Caco-2 (cell line): Measurements from ENCODE around the gene KRT25. TPM values are rescaled to one million over a fixed set of nuclear protein-coding genes. Genes with fewer than 3 reads are reported as not detected.

ENCODE experiments used
- BruUV-seq: library from RNA; stranded (reverse); fragments of 400-500 nt; replicated peaks from 2 replicates; lab custom pipeline; 2021; lab: Mats Ljungman, UMichigan
- CTCF ChIA-PET: fragments of 300-600 bp; sonication (Branson Sonifier 250); formaldehyde crosslinking; loops from one replicate; lab custom pipeline; 2022; ENCODE audit warnings: antibody characterized with exemption; lab: Charles Lee
- POLR2A ChIA-PET: fragments of 300-600 bp; sonication (Branson Sonifier 250); formaldehyde crosslinking; loops from one replicate; lab custom pipeline; 2022; ENCODE audit warnings: antibody characterized with exemption; lab: Charles Lee
- DNase-seq, 2 experiments: peaks; one replicate each; pipeline versions ENCODE4 v3.0.0 to v3.0.0-alpha.2; 2020 to 2022
- H3K27me3 ChIP-seq: replicated peaks from 2 replicates; pipeline ENCODE4 v1.6.0; 2011; ENCODE audit warnings: low read length; ENCODE audit not compliant: control insufficient read depth, insufficient read depth
- H3K36me3 ChIP-seq: 2 replicates; pipeline ENCODE4 v1.5.1; 2011; ENCODE audit warnings: low read length; ENCODE audit not compliant: control insufficient read depth, insufficient read depth
- H3K4me1 ChIP-seq: fragments of 250-450 bp; sonication (Bioruptor Pico); 2 replicates; pipeline ENCODE4 v1.5.1; 2020; ENCODE audit warnings: mild to moderate bottlenecking
- H3K4me3 ChIP-seq: 2 replicates; pipeline ENCODE4 v1.5.1; 2011; ENCODE audit warnings: low read depth, mild to moderate bottlenecking, control low read depth, low read length
- H3K9me3 ChIP-seq: fragments of 250-450 bp; sonication (Bioruptor Pico); 2 replicates; pipeline ENCODE4 v1.5.1; 2020; ENCODE audit warnings: mild to moderate bottlenecking, moderate library complexity
- H3K27ac Mint-ChIP-seq: one replicate; pipeline ENCODE4 v1.8.0; 2022; ENCODE audit warnings: mixed read lengths; ENCODE audit not compliant: unreplicated experiment
- H3K27me3 Mint-ChIP-seq: one replicate; pipeline ENCODE4 v1.8.0; 2022; ENCODE audit warnings: mixed read lengths; ENCODE audit not compliant: insufficient read depth, unreplicated experiment
- H3K36me3 Mint-ChIP-seq: one replicate; pipeline ENCODE4 v1.8.0; 2022; ENCODE audit warnings: mild to moderate bottlenecking, mixed read lengths; ENCODE audit not compliant: insufficient read depth, unreplicated experiment
- H3K4me1 Mint-ChIP-seq: one replicate; pipeline ENCODE4 v1.8.0; 2022; ENCODE audit warnings: low read depth, mixed read lengths; ENCODE audit not compliant: unreplicated experiment
- H3K4me3 Mint-ChIP-seq: one replicate; pipeline ENCODE4 v1.8.0; 2022; ENCODE audit warnings: mild to moderate bottlenecking, moderate library complexity, mixed read lengths; ENCODE audit not compliant: unreplicated experiment
- H3K9me3 Mint-ChIP-seq: one replicate; pipeline ENCODE4 v1.8.0; 2022; ENCODE audit warnings: mixed read lengths; ENCODE audit not compliant: unreplicated experiment
- intact Hi-C: fragments of 100-400 bp; cut with micrococcal nuclease; formaldehyde crosslinking; loops from one replicate; pipeline ENCODE4 v1.10.0; 2022; ENCODE audit not compliant: unreplicated experiment
- total RNA-seq: library from RNA; stranded (reverse); gene quantifications from 2 replicates; pipeline ENCODE4 v1.2.3, GENCODE V29; 2022
- TF ChIP-seq, protein P1 (sequence below), 2 experiments: fragments of 200-600 bp in 1 of 2; IDR thresholded peaks; 1 replicate in 1 of 2; 2 replicates in 1 of 2; pipeline versions ENCODE4 v1.5.1 to v1.8.0; 2011 to 2022; ENCODE audit warnings: antibody characterized with exemption in 1 of 2, control low read depth in 1 of 2, inconsistent platforms in 1 of 2, low read depth in 1 of 2, low read length in 1 of 2, mild to moderate bottlenecking in 1 of 2, moderate library complexity in 1 of 2; ENCODE audit not compliant: insufficient read depth in 1 of 2, severe bottlenecking in 1 of 2, unreplicated experiment in 1 of 2

The KRT25 gene
- total RNA-seq, 1 experiment from 2014 or later = not detected

- Mint-ChIP-seq H3K4me1 (no peaks in the 10 kb centered on the region), H3K27me3 (peaks cover 19% of the 10 kb centered on the region), H3K27ac (no peak overlapping the region), H3K4me3 (no peak overlapping the region), H3K36me3 (no peaks in the 10 kb centered on the region), H3K9me3 (no peaks in the 10 kb centered on the region)
- Histone ChIP-seq H3K9me3 (no peaks in the 10 kb centered on the region), H3K4me3 (no peak overlapping the region), H3K27me3 (no peaks in the 10 kb centered on the region; the same call in 1 of the 2 replicates), H3K4me1 (no peaks in the 10 kb centered on the region), H3K36me3 (no peaks in the 10 kb centered on the region)
- ChIA-PET CTCF (no interaction called here), POLR2A (no interaction called here)
- DNase-seq = no peak
- no TSS peak for BruUV-seq
- TF ChIP-seq, protein P1, sequence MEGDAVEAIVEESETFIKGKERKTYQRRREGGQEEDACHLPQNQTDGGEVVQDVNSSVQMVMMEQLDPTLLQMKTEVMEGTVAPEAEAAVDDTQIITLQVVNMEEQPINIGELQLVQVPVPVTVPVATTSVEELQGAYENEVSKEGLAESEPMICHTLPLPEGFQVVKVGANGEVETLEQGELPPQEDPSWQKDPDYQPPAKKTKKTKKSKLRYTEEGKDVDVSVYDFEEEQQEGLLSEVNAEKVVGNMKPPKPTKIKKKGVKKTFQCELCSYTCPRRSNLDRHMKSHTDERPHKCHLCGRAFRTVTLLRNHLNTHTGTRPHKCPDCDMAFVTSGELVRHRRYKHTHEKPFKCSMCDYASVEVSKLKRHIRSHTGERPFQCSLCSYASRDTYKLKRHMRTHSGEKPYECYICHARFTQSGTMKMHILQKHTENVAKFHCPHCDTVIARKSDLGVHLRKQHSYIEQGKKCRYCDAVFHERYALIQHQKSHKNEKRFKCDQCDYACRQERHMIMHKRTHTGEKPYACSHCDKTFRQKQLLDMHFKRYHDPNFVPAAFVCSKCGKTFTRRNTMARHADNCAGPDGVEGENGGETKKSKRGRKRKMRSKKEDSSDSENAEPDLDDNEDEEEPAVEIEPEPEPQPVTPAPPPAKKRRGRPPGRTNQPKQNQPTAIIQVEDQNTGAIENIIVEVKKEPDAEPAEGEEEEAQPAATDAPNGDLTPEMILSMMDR (IDR thresholded peaks at IDR 0.05; ENCODE audit: insufficient read depth in 1 of 2, low read depth in 1 of 2, low read length in 1 of 2, severe bottlenecking in 1 of 2, unreplicated experiment in 1 of 2) = no peak
- intact Hi-C loops = no loop called here
These were observed 24.2 kb downstream of the KRT25 start for GRCh38 chr17:40730970-40731369.

- TF ChIP-seq, protein P1 (IDR thresholded peaks at IDR 0.05; ENCODE audit: insufficient read depth in 1 of 2, low read depth in 1 of 2, low read length in 1 of 2, severe bottlenecking in 1 of 2, unreplicated experiment in 1 of 2) = no peak
- Mint-ChIP-seq H3K4me1 (no peaks in the 10 kb centered on the region), H3K4me3 (no peak overlapping the region), H3K9me3 (no peaks in the 10 kb centered on the region), H3K27ac (no peak overlapping the region), H3K27me3 (peaks cover 14% of the 10 kb centered on the region), H3K36me3 (no peaks in the 10 kb centered on the region)
- Histone ChIP-seq H3K4me1 (no peaks in the 10 kb centered on the region), H3K27me3 (no peaks in the 10 kb centered on the region; the same call in 1 of the 2 replicates), H3K4me3 (no peak overlapping the region), H3K36me3 (no peaks in the 10 kb centered on the region), H3K9me3 (no peaks in the 10 kb centered on the region)
- POLR2A ChIA-PET = no interaction called here
- no TSS peak for BruUV-seq
- CTCF ChIA-PET = interaction anchor here (0.7 to 1.1 kb wide), 5 partner anchors 13 to 112 kb away, joined by 3 to 15 read pairs (median 4); partner anchors contain the start of gene SMARCE1
- DNase-seq = no peak
- intact Hi-C loops = loop anchor here (1.0 kb wide), 3 partner anchors 79 to 112 kb away; no protein-coding TSS in a partner anchor
These were observed 27.5 kb downstream of the KRT25 start for GRCh38 chr17:40727447-40728231.

GRCh38 chr17:40726919-40727318 is 28.2 kb downstream of the KRT25 start:
- POLR2A ChIA-PET = no interaction called here
- TF ChIP-seq, protein P1 (IDR thresholded peaks at IDR 0.05; ENCODE audit: insufficient read depth in 1 of 2, low read depth in 1 of 2, low read length in 1 of 2, severe bottlenecking in 1 of 2, unreplicated experiment in 1 of 2) = peak; percentile 41 to 76
- Mint-ChIP-seq H3K4me3 (no peak overlapping the region), H3K27ac (no peak overlapping the region), H3K9me3 (no peaks in the 10 kb centered on the region), H3K27me3 (peaks cover 10% of the 10 kb centered on the region), H3K36me3 (no peaks in the 10 kb centered on the region), H3K4me1 (no peaks in the 10 kb centered on the region)
- Histone ChIP-seq H3K4me3 (no peak overlapping the region), H3K4me1 (no peaks in the 10 kb centered on the region), H3K36me3 (no peaks in the 10 kb centered on the region), H3K27me3 (no peaks in the 10 kb centered on the region; the same call in 1 of the 2 replicates), H3K9me3 (no peaks in the 10 kb centered on the region)
- CTCF ChIA-PET = interaction anchor here (1.0 to 1.1 kb wide), 3 partner anchors 79 to 111 kb away, joined by 4 to 15 read pairs (median 10); partner anchors contain the start of gene SMARCE1
- BruUV-seq = no TSS peak
- intact Hi-C loops = loop anchor here (1.0 kb wide), 3 partner anchors 79 to 112 kb away; no protein-coding TSS in a partner anchor
- peak in 1 of 2 experiments; percentile 29 for DNase-seq
